Measurements from ENCODE around the gene SNX18.

SNX18 gene

GRCh38 chr5:54491326-54491725 is 26.2 kb upstream of the SNX18 start:
- no peaks in the 10 kb centered on the region for H3K36me3 ChIP-seq (ENCODE audit: insufficient read depth, low read length)
- peaks cover 16% of the 10 kb centered on the region for H3K27me3 ChIP-seq (ENCODE audit: insufficient read depth, low read length)
- no peaks in the 10 kb centered on the region for H3K79me2 ChIP-seq (ENCODE audit: control insufficient read depth, insufficient read depth, low read length, unreplicated experiment)
- no peak overlapping the region for H3K27ac ChIP-seq (ENCODE audit: low read depth, low read length)
- no peak overlapping the region for H3K4me3 ChIP-seq (ENCODE audit: low read depth, low read length)
- peaks cover 9% of the 10 kb centered on the region for H3K4me1 ChIP-seq (ENCODE audit: control insufficient read depth, insufficient read depth, low read length, unreplicated experiment)
- no peak overlapping the region for H2AFZ ChIP-seq (ENCODE audit: low read length, unreplicated experiment)

DNA sequence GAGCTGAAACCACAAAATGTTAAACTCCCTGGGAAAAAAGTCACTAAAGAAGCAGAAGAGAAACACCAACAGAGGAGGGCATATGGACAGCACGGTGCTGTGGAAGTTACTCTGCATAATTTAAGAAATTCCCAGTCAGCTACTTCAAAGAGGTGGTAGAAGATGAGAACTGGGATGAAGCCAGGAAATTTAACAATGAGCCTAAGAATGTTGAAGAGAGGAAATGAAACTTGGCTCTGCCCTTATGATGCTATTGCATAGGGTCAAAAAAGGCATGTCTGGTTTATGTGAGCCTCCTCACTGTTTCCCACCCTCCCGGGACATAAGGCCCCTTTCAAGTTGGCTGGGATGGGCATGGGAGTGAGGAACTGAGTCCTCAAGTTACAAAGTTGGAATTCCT is 25.4 kb upstream of the SNX18 start:
- no peaks in the 10 kb centered on the region for H3K79me2 ChIP-seq (ENCODE audit: control insufficient read depth, insufficient read depth, low read length, unreplicated experiment)
- no peak overlapping the region for H3K27ac ChIP-seq (ENCODE audit: low read depth, low read length)
- H2AFZ ChIP-seq (ENCODE audit: low read length, unreplicated experiment): no peak overlapping the region
- H3K36me3 ChIP-seq (ENCODE audit: insufficient read depth, low read length): no peaks in the 10 kb centered on the region
- peaks cover 16% of the 10 kb centered on the region for H3K27me3 ChIP-seq (ENCODE audit: insufficient read depth, low read length)
- H3K4me1 ChIP-seq (ENCODE audit: control insufficient read depth, insufficient read depth, low read length, unreplicated experiment): peaks cover 9% of the 10 kb centered on the region
- no peak overlapping the region for H3K4me3 ChIP-seq (ENCODE audit: low read depth, low read length)

DNA sequence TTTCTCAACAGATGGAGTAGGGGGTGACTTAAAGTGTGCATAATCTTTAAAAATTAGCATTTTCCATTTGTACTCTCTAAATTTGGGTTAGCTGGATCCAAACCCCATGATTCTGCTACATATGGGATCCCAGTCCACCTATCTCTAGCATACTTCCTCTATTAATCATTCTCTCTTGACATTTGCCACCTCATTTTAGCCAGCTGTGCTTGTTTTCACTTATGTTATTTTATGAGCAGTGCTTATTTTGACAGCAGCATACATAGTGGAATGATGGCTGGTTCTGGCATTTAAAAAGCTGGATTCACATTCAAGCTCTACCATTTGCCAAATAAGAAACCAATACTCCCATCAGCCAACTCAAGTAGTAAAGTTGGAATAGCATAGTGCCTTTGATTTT is 22.5 kb upstream of the SNX18 start:
- Histone ChIP-seq H2AFZ (ENCODE audit: low read length, unreplicated experiment) (no peak overlapping the region), H3K4me3 (ENCODE audit: low read depth, low read length) (no peak overlapping the region), H3K27ac (ENCODE audit: low read depth, low read length) (no peak overlapping the region), H3K36me3 (ENCODE audit: insufficient read depth, low read length) (no peaks in the 10 kb centered on the region), H3K27me3 (ENCODE audit: insufficient read depth, low read length) (peaks cover 16% of the 10 kb centered on the region), H3K4me1 (ENCODE audit: control insufficient read depth, insufficient read depth, low read length, unreplicated experiment) (peaks cover 9% of the 10 kb centered on the region), H3K79me2 (ENCODE audit: control insufficient read depth, insufficient read depth, low read length, unreplicated experiment) (no peaks in the 10 kb centered on the region)

GRCh38 chr5:54514291-54514690 is 3.3 kb upstream of the SNX18 start:
- H3K27ac ChIP-seq (ENCODE audit: low read depth, low read length): peak overlapping the region; percentile 56
- no peaks in the 10 kb centered on the region for H3K36me3 ChIP-seq (ENCODE audit: insufficient read depth, low read length)
- 0 out of 2 replicates have a peak overlapping the region, but pooled peaks have one; percentile 22 for H3K4me3 ChIP-seq (ENCODE audit: low read depth, low read length)
- H3K79me2 ChIP-seq (ENCODE audit: control insufficient read depth, insufficient read depth, low read length, unreplicated experiment): peaks cover 13% of the 10 kb centered on the region
- H2AFZ ChIP-seq (ENCODE audit: low read length, unreplicated experiment): peak overlapping the region; percentile 57
- H3K4me1 ChIP-seq (ENCODE audit: control insufficient read depth, insufficient read depth, low read length, unreplicated experiment): peaks cover 37% of the 10 kb centered on the region
- H3K27me3 ChIP-seq (ENCODE audit: insufficient read depth, low read length): peaks cover 4% of the 10 kb centered on the region; the same call in 1 of the 2 replicates

DNA sequence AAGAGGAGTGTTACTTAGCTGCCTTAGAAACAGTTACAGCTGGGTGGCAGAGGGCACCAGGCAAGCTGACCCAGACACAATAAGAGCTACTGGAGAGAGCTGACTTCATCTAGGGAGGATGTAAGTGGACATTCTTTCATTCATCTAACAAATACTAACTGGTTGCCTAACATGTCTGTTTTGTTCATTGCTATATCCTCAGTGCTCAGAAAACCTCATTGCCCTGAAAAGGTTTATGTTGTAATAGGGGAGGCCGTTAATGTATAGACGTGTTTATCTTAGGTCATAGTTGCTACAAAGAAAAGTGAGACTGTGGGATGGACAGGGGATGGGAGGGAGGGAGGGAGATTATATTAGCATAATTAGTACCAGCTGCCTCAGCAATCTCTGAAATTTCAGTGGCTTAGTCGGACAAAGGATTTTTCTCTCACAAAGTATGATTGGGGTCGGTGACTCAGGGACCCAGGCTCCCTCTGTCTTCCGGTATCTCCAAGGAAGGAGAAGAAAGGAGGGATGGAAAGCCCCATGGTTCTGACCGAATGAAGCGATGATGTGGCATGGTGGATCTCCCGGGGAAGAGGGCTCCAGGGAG is 2.6 kb upstream of the SNX18 start:
- Histone ChIP-seq H3K36me3 (ENCODE audit: insufficient read depth, low read length) (no peaks in the 10 kb centered on the region), H2AFZ (ENCODE audit: low read length, unreplicated experiment) (peak overlapping the region; percentile 81), H3K4me3 (ENCODE audit: low read depth, low read length) (peak overlapping the region; percentile 22), H3K79me2 (ENCODE audit: control insufficient read depth, insufficient read depth, low read length, unreplicated experiment) (peaks cover 20% of the 10 kb centered on the region), H3K4me1 (ENCODE audit: control insufficient read depth, insufficient read depth, low read length, unreplicated experiment) (peaks cover 39% of the 10 kb centered on the region), H3K27me3 (ENCODE audit: insufficient read depth, low read length) (no peaks in the 10 kb centered on the region), H3K27ac (ENCODE audit: low read depth, low read length) (peak overlapping the region; percentile 56)

DNA sequence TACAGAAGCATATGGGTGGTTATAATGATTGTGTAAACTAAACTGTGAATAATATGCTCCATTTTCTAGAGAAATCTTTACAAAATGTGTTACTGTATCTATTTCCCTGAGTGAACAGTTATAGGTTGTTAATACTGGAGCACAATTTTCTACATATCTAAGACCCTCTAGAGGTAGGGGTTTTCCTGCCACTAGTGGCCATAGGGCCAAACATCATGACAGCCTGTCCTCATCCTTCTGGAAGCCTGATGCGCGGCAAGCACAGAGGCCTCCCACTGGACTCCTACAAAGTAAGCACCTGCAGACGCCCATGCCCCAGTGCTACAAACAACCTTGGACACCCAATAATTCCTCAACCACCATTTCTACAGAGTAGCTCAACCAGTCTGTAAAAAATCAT is 1.9 kb upstream of the SNX18 start:
- Histone ChIP-seq H3K27me3 (ENCODE audit: insufficient read depth, low read length) (no peaks in the 10 kb centered on the region), H3K27ac (ENCODE audit: low read depth, low read length) (peak overlapping the region; percentile 56)

GRCh38 chr5:54516051-54516655 is 1.4 kb upstream of the SNX18 start:
- H3K79me2 ChIP-seq (ENCODE audit: control insufficient read depth, insufficient read depth, low read length, unreplicated experiment): peaks cover 32% of the 10 kb centered on the region
- no peaks in the 10 kb centered on the region for H3K36me3 ChIP-seq (ENCODE audit: insufficient read depth, low read length)
- peak overlapping the region; percentile 56; the same call in 1 of the 2 replicates for H3K27ac ChIP-seq (ENCODE audit: low read depth, low read length)
- H3K4me1 ChIP-seq (ENCODE audit: control insufficient read depth, insufficient read depth, low read length, unreplicated experiment): peaks cover 43% of the 10 kb centered on the region
- no peak overlapping the region for H3K4me3 ChIP-seq (ENCODE audit: low read depth, low read length)
- H2AFZ ChIP-seq (ENCODE audit: low read length, unreplicated experiment): no peak overlapping the region
- H3K27me3 ChIP-seq (ENCODE audit: insufficient read depth, low read length): no peaks in the 10 kb centered on the region

More for the DNA sequence above, 1.9 kb upstream of the SNX18 start:
- no peaks in the 10 kb centered on the region for H3K36me3 ChIP-seq (ENCODE audit: insufficient read depth, low read length)
- no peak overlapping the region for H3K4me3 ChIP-seq (ENCODE audit: low read depth, low read length)
- peaks cover 39% of the 10 kb centered on the region for H3K4me1 ChIP-seq (ENCODE audit: control insufficient read depth, insufficient read depth, low read length, unreplicated experiment)
- peak overlapping the region; percentile 81 for H2AFZ ChIP-seq (ENCODE audit: low read length, unreplicated experiment)
- H3K79me2 ChIP-seq (ENCODE audit: control insufficient read depth, insufficient read depth, low read length, unreplicated experiment): peaks cover 27% of the 10 kb centered on the region

GRCh38 chr5:54517174-54517511 is 416 bp upstream of the SNX18 start:
- Histone ChIP-seq H2AFZ (ENCODE audit: low read length, unreplicated experiment) (peak overlapping the region; percentile 82), H3K4me1 (ENCODE audit: control insufficient read depth, insufficient read depth, low read length, unreplicated experiment) (peaks cover 51% of the 10 kb centered on the region), H3K4me3 (ENCODE audit: low read depth, low read length) (peak overlapping the region; percentile 69), H3K27me3 (ENCODE audit: insufficient read depth, low read length) (no peaks in the 10 kb centered on the region), H3K79me2 (ENCODE audit: control insufficient read depth, insufficient read depth, low read length, unreplicated experiment) (peaks cover 41% of the 10 kb centered on the region), H3K36me3 (ENCODE audit: insufficient read depth, low read length) (no peaks in the 10 kb centered on the region), H3K27ac (ENCODE audit: low read depth, low read length) (no peak overlapping the region)

- no peaks in the 10 kb centered on the region for H3K36me3 ChIP-seq (ENCODE audit: insufficient read depth, low read length)
- peak overlapping the region; percentile 76 for H3K4me3 ChIP-seq (ENCODE audit: low read depth, low read length)
- H2AFZ ChIP-seq (ENCODE audit: low read length, unreplicated experiment): peak overlapping the region; percentile 76
- peaks cover 52% of the 10 kb centered on the region for H3K4me1 ChIP-seq (ENCODE audit: control insufficient read depth, insufficient read depth, low read length, unreplicated experiment)
- H3K27ac ChIP-seq (ENCODE audit: low read depth, low read length): no peak overlapping the region; the same call in 1 of the 2 replicates
- H3K27me3 ChIP-seq (ENCODE audit: insufficient read depth, low read length): no peaks in the 10 kb centered on the region
- peaks cover 51% of the 10 kb centered on the region for H3K79me2 ChIP-seq (ENCODE audit: control insufficient read depth, insufficient read depth, low read length, unreplicated experiment)
These were observed 723 bp downstream of the SNX18 start for GRCh38 chr5:54518146-54518817.

DNA sequence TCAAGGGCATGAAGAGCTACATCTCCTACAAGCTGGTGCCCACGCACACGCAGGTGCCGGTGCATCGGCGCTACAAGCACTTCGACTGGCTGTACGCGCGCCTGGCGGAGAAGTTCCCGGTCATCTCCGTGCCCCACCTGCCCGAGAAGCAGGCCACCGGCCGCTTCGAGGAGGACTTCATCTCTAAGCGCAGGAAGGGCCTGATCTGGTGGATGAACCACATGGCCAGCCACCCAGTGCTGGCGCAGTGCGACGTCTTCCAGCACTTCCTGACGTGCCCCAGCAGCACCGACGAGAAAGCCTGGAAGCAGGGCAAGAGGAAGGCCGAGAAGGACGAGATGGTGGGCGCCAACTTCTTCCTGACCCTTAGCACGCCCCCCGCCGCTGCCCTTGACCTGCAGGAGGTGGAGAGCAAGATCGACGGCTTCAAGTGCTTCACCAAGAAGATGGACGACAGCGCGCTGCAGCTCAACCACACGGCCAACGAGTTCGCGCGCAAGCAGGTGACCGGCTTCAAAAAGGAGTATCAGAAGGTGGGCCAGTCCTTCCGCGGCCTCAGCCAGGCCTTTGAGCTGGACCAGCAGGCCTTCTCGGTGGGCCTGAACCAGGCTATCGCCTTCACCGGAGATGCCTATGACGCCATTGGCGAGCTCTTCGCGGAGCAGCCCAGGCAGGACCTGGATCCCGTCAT is 1.4 kb downstream of the SNX18 start:
- H3K27me3 ChIP-seq (ENCODE audit: insufficient read depth, low read length): no peaks in the 10 kb centered on the region
- peaks cover 58% of the 10 kb centered on the region for H3K79me2 ChIP-seq (ENCODE audit: control insufficient read depth, insufficient read depth, low read length, unreplicated experiment)
- H3K27ac ChIP-seq (ENCODE audit: low read depth, low read length): no peak overlapping the region
- peak overlapping the region; percentile 76 for H3K4me3 ChIP-seq (ENCODE audit: low read depth, low read length)
- no peaks in the 10 kb centered on the region for H3K36me3 ChIP-seq (ENCODE audit: insufficient read depth, low read length)
- H2AFZ ChIP-seq (ENCODE audit: low read length, unreplicated experiment): no peak overlapping the region
- peaks cover 59% of the 10 kb centered on the region for H3K4me1 ChIP-seq (ENCODE audit: control insufficient read depth, insufficient read depth, low read length, unreplicated experiment)

All from ACC112 (cell line).